SK-N-MC (cell line): Measurements from ENCODE around the gene TP63.

ENCODE experiments used
- DNase-seq: peaks from one replicate; pipeline ENCODE4 v3.0.0-alpha.2; 2011; ENCODE audit warnings: low read depth, low spot score
- H3K27ac ChIP-seq: fragments of 200-600 bp; sonication (generic); 2 replicates; pipeline ENCODE4 v1.5.1; 2016; ENCODE audit warnings: mixed run types
- H3K36me3 ChIP-seq: fragments of 200-600 bp; sonication (generic); 2 replicates; pipeline ENCODE4 v1.6.1; 2017; ENCODE audit warnings: antibody characterized with exemption, low read length, mixed read lengths; ENCODE audit not compliant: insufficient read depth
- H3K4me3 ChIP-seq: fragments of 200-600 bp; sonication (generic); 2 replicates; pipeline ENCODE4 v1.5.1; 2016
- H3K9ac ChIP-seq: fragments of 200-600 bp; sonication (generic); 2 replicates; pipeline ENCODE4 v1.8.0; 2017; ENCODE audit warnings: mixed run types, mixed read lengths; ENCODE audit not compliant: insufficient read length
- H3K9me3 ChIP-seq: fragments of 200-600 bp; sonication (generic); 2 replicates; pipeline ENCODE4 v1.6.1; 2017; ENCODE audit warnings: low read depth, mild to moderate bottlenecking, antibody characterized with exemption, low read length, moderate library complexity, mixed read lengths
- EZH2 ChIP-seq: fragments of 200-600 bp; sonication (generic); IDR thresholded peaks from one replicate; pipeline ENCODE4 v1.6.1; 2017; ENCODE audit warnings: antibody characterized with exemption
- FOXP2 ChIP-seq: optimal IDR thresholded peaks from 2 replicates; pipeline ENCODE3; 2011; ENCODE audit warnings: mild to moderate bottlenecking, moderate library complexity; ENCODE audit not compliant: insufficient read depth; ENCODE audit errors: extremely low read length, control extremely low read depth
- POLR2AphosphoS5 ChIP-seq: IDR thresholded peaks from 2 replicates; pipeline ENCODE4 v1.6.1; 2012; ENCODE audit warnings: mild to moderate bottlenecking, low read depth, low read length, borderline replicate concordance

TP63 gene

DNA sequence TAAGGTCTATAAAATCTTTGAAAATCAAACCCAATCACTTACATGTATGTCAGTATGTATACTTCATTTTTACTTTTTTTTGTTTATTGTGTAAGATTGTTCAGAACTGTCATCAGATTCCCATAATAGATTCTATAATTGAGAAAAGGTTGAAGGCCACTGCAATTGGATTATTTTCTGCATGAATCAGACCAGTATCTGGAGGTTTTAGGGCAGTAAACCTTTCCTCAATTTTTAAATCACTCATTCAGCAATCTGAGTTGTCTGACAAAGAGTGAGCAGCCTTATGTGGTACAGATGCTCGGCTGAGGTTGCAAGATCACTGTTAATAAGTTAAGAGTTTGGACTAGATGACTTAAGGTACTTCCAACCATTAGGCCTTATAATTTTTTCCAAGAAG lies 96.0 kb downstream of the TP63 start:
- no peak overlapping the region for H3K4me3 ChIP-seq
- DNase-seq: no peak
- no peak overlapping the region for H3K9ac ChIP-seq
- TF ChIP-seq POLR2AphosphoS5 (no peak), EZH2 (no peak), FOXP2 (no peak)
- peak overlapping the region; percentile 73 for H3K27ac ChIP-seq
- no peaks in the 10 kb centered on the region for H3K36me3 ChIP-seq
- no peaks in the 10 kb centered on the region for H3K9me3 ChIP-seq

DNA sequence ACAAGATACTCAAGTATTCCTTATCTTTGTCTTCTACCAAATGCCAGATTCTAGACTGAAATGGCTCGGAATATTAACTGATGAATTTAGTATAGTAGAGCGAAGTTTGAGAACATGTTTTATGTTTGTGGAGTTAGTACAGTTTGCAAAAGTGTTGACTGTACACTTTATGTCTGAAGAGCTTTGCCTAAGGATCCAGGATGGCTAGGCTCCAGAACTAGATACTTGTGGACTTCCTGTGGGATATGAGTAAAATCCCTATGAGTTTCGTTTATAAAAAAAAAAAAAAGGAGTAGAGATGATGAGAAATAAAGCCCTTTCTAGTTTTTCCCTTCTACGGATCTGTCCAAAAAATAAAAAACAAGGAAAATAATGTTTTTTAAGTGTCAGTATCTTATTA lies 96.7 kb downstream of the TP63 start:
- DNase-seq: no peak
- peak overlapping the region; percentile 73 for H3K27ac ChIP-seq
- H3K9ac ChIP-seq: no peak overlapping the region
- H3K36me3 ChIP-seq: no peaks in the 10 kb centered on the region
- no peaks in the 10 kb centered on the region for H3K9me3 ChIP-seq
- peak overlapping the region; percentile 27; the same call in 1 of the 2 replicates for H3K4me3 ChIP-seq
- TF ChIP-seq FOXP2 (no peak), POLR2AphosphoS5 (no peak)

DNA sequence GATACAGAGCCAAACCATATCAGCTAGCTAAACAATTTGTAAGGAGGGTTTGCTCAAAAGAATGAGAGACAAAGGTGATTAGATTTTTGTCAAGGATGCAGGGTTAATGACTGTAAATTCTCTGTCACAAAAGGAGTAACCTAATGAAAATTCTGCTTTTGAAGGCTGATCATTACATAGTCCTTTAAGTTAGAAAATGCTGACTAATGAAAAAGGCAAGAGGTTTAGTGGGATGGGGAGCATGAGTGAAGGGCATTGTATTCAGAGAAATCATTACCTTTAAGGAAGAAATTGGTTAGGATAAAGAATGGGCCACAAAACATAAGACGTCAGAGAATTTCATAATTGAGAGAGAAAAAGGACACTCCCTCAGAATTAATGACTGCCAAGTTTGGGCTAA lies 97.7 kb downstream of the TP63 start:
- Histone ChIP-seq H3K4me3 (no peak overlapping the region), H3K9me3 (no peaks in the 10 kb centered on the region), H3K9ac (no peak overlapping the region), H3K36me3 (no peaks in the 10 kb centered on the region), H3K27ac (no peak overlapping the region)
- no peak for DNase-seq
- TF ChIP-seq EZH2: no peak
- no peak for TF ChIP-seq POLR2AphosphoS5
- no peak for TF ChIP-seq FOXP2

- Histone ChIP-seq H3K36me3 (no peaks in the 10 kb centered on the region), H3K4me3 (no peak overlapping the region), H3K9ac (no peak overlapping the region), H3K27ac (no peak overlapping the region), H3K9me3 (no peaks in the 10 kb centered on the region)
- TF ChIP-seq FOXP2 (no peak), EZH2 (no peak), POLR2AphosphoS5 (no peak)
- no peak for DNase-seq
Measured at GRCh38 chr3:189734061-189734460, 102.9 kb downstream of the TP63 start.

DNA sequence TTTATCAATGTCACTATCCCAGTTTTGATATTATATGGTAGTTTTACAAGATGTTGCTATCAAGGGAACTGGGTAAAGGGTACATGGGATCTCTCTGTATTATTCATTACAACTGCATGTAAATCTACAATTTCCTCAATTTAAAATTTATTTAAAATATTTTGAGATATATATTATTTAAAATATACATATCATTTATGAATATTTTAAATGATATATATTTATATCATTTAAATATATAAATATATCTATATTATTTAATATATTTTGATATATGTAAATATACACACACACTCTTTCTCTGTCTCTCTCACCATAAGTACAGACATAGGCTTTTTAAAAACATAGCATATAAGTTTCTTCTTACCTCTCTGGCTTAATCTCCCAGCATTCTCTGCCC lies 104.7 kb downstream of the TP63 start:
- Histone ChIP-seq H3K9me3 (no peaks in the 10 kb centered on the region), H3K36me3 (no peaks in the 10 kb centered on the region), H3K4me3 (no peak overlapping the region), H3K27ac (no peak overlapping the region), H3K9ac (no peak overlapping the region)
- TF ChIP-seq FOXP2 (no peak), EZH2 (no peak), POLR2AphosphoS5 (no peak)
- no peak for DNase-seq

- Histone ChIP-seq H3K9me3 (no peaks in the 10 kb centered on the region), H3K4me3 (no peak overlapping the region), H3K27ac (no peak overlapping the region), H3K36me3 (no peaks in the 10 kb centered on the region), H3K9ac (no peak overlapping the region)
- TF ChIP-seq FOXP2: no peak
- TF ChIP-seq POLR2AphosphoS5: no peak
- TF ChIP-seq EZH2: no peak
- no peak for DNase-seq
Measured at GRCh38 chr3:189737071-189737470, 105.9 kb downstream of the TP63 start.

- no peak overlapping the region for H3K4me3 ChIP-seq
- no peak overlapping the region for H3K27ac ChIP-seq
- H3K36me3 ChIP-seq: no peaks in the 10 kb centered on the region
- no peak for DNase-seq
- H3K9ac ChIP-seq: no peak overlapping the region
- H3K9me3 ChIP-seq: no peaks in the 10 kb centered on the region
- no peak for TF ChIP-seq POLR2AphosphoS5
- TF ChIP-seq FOXP2: no peak
- no peak for TF ChIP-seq EZH2
Measured at GRCh38 chr3:189737619-189738018, 106.4 kb downstream of the TP63 start.

GRCh38 chr3:189739378-189739777 lies 108.2 kb downstream of the TP63 start:
- H3K9me3 ChIP-seq: no peaks in the 10 kb centered on the region

DNA sequence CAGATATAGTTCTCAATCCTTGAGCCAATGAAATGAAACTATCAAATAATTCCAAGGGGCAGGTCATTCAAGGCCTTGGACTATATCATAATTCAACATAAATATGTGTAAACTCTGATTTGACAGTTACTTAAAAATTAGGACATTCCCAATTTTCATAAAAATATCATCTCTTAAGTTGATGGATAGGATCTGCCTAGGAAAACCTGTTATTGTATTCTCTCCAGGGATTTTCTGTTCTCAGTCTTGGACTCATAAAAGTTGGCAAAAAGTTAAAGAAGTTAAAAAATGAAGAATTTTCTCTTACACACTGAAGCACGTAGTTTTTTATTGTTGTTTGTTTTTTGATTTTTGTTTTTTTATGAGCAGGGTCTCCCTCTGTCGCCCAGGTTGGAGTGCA lies 109.0 kb downstream of the TP63 start:
- TF ChIP-seq FOXP2 (no peak), EZH2 (no peak)
- no peak for DNase-seq
- Histone ChIP-seq H3K27ac (no peak overlapping the region), H3K9ac (no peak overlapping the region), H3K9me3 (0 out of 2 replicates have a peak, but pooled peaks cover 2% of the 10 kb centered on the region), H3K36me3 (no peaks in the 10 kb centered on the region), H3K4me3 (no peak overlapping the region)

More at GRCh38 chr3:189739378-189739777, 108.2 kb downstream of the TP63 start:
- no peak for DNase-seq
- no peak for TF ChIP-seq EZH2
- TF ChIP-seq FOXP2: no peak
- TF ChIP-seq POLR2AphosphoS5: no peak
- no peak overlapping the region for H3K9ac ChIP-seq
- H3K36me3 ChIP-seq: no peaks in the 10 kb centered on the region
- no peak overlapping the region for H3K27ac ChIP-seq
- no peak overlapping the region for H3K4me3 ChIP-seq
